Mucosa of descending colon (tissue), 3 donors: ENCODE data around the gene UQCRHL. TPM values are rescaled to one million over a fixed set of nuclear protein-coding genes. Genes with fewer than 3 reads are reported as not detected.

ENCODE experiments used
- total RNA-seq, 3 donors: library from RNA; stranded (reverse); fragmentation: NEBNext Ultra II Directional in 2 of 3; extraction: Animal tissue kit (Norgen Biotek cat#: 25700) in 2 of 3; gene quantifications; one replicate each; pipeline versions ENCODE4 v1.2.1 to v1.2.4, GENCODE V29; 2021 to 2023
- donor health status: DM: no; HTN: no; CAD: no; lungs with moderate emphysema.
- donor health status: DM: no; HTN: no; CAD: no.
- donor health status: DM: no; HTN: yes; CAD: no.

UQCRHL gene
- total RNA-seq, 3 donors from 2014 or later = 1.7 to 2.4 (median 2.1) TPM

Other genes starting within 250 kb of the UQCRHL start
- gene AGMAT, start 222.6 kb downstream of the UQCRHL start, total RNA-seq = 10 to 100 TPM in 2 of 3 donors, 1 to 10 TPM in 1; 8.4 to 21.4 (median 20.7) TPM
- 10 to 100 TPM; 33.5 to 36.2 (median 34.6) TPM for gene DDI2, start 190.2 kb downstream of the UQCRHL start, total RNA-seq
- 10 to 100 TPM; 32.2 to 57.3 (median 36.2) TPM for gene PLEKHM2, start 123.3 kb downstream of the UQCRHL start, total RNA-seq
- 10 to 100 TPM in 1 of 3 donors, 1 to 10 TPM in 2; 6.4 to 15.7 (median 8.1) TPM for gene SLC25A34, start 71.4 kb downstream of the UQCRHL start, total RNA-seq
- gene TMEM82, start 65.2 kb downstream of the UQCRHL start, total RNA-seq = 10 to 100 TPM in 2 of 3 donors, 1 to 10 TPM in 1; 8.0 to 19.7 (median 16.8) TPM
- 100 to 1,000 TPM; 154 to 268 (median 260) TPM for gene FBLIM1, start 48.9 kb downstream of the UQCRHL start, total RNA-seq
- 10 to 100 TPM; 48.7 to 60.3 (median 50.6) TPM for gene SPEN, start 40.1 kb upstream of the UQCRHL start, total RNA-seq
- 10 to 100 TPM; 29.2 to 40.8 (median 34.6) TPM for gene ZBTB17, start 168.5 kb upstream of the UQCRHL start, total RNA-seq
- not detected for gene SRARP, start 196.6 kb upstream of the UQCRHL start, total RNA-seq
- gene HSPB7, start 210.4 kb upstream of the UQCRHL start, total RNA-seq = 10 to 100 TPM in 2 of 3 donors, 1 to 10 TPM in 1; 1.5 to 78.0 (median 13.0) TPM
- 1 to 10 TPM in 2 of 3 donors, not detected in 1; 1.3 to 3.4 TPM for gene CLCNKA, start 214.4 kb upstream of the UQCRHL start, total RNA-seq
- 1 to 10 TPM in 1 of 3 donors, not detected in 2; 1.2 TPM for gene CLCNKB, start 236.1 kb upstream of the UQCRHL start, total RNA-seq